ENCODE measurements around the gene PLCB3.

The PLCB3 gene

DNA sequence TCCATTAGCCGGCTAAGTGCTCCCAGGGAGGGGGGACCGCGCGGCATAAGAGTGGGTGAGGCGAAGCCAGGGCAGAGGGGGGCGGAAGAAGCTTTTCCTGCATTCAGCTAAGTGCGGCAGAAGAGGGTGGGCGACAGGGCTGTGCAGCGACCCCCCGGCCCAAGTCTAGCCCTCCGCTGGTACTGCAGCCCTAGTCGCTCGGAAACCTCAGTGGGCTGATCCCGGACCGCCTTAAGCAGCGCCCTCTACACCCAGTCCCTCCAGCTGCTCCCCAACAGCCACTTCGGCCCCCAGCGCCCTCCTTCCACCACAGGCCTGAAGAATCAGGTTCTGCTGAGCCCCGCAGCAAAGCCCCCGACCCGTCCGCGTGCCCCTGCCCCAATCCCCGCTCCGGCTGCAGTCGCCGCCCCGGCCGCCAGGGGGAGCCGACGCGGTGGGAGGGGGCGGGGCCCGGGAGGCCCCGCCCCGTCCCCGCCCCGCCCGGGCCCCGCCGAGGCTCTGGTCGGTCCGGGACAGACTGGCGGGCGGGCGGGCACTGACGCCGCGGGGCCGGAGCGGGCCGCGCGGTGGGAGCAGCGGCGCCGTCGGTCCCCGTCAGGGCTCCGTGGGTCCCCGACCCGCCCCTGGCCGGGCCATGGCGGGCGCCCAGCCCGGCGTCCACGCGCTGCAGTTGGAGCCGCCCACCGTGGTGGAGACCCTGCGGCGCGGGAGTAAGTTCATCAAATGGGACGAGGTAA lies at the start of gene PLCB3:
PLCB3 (plus strand) TSS at position 515 of the 737 bp plus-strand sequence; CDS start at position 635, 120 bp downstream.
- DNase-seq (ENCODE audit: low read depth): peak; percentile 37

DNA sequence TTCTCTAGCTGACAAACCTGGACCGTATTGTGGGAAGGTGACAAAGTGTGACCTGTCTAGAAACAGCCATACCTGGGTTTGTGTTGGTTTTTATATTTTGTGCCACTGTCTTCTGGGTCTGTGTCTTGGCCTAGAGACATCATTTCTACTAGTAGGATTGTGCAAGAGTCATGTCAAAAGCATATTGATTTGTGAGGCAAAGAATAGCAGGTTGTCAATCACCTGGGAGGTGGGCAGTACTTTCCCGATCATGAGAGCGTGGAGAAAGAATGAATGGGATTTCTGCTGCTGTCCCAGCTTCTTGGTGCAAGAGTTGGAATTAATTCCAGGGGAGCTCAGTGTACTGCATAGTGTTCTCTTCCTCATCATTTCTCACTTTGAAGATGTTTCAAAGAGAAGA lies 49.8 kb upstream of the PLCB3 start:
- DNase-seq (ENCODE audit: low read depth): no peak

DNA sequence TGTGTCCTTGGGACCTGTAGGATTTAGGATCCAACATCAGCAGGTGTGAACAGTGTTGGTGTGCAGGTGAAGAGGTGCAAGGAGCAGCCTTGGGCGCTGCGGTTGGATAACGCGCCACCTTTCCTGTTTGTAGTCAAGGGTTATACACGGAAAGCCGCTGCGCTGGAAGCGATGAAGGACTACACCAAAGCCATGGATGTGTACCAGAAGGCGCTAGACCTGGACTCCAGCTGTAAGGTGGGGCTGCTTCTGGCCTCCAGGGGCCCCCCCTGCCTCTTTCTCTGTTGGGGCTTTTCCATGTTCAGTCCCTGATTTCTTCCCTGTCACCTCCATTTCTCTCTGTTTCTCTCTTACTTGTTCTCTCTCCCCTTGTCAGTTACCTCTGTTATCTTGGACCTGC lies 48.3 kb upstream of the PLCB3 start:
- DNase-seq (ENCODE audit: low read depth): no peak

DNA sequence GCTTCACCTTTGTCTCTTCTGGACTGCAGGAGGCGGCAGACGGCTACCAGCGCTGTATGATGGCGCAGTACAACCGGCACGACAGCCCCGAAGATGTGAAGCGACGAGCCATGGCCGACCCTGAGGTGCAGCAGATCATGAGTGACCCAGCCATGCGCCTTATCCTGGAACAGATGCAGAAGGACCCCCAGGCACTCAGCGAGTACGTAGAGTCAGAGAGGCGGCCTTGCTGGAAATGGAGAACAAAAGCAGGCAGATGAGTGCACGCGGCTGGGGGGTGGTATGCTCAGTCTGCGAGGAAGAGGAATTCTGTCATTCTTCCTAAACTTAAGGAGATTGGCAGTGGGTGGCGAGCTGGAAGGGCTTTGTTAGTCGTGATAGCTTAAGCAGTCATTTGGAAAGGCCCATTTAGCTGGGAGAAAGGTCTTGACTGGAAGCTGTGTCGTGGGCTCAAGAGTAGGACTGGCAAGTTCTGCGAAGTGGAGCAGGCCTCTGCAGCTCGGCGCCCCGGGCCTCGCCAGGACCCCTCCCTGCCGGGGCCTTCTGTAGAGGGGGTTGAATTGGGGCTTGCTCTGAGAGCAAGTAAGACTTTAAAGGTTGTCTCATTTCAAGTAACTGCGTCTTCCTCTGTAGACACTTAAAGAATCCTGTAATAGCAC lies 47.8 kb upstream of the PLCB3 start:
- no peak for DNase-seq (ENCODE audit: low read depth)

DNA sequence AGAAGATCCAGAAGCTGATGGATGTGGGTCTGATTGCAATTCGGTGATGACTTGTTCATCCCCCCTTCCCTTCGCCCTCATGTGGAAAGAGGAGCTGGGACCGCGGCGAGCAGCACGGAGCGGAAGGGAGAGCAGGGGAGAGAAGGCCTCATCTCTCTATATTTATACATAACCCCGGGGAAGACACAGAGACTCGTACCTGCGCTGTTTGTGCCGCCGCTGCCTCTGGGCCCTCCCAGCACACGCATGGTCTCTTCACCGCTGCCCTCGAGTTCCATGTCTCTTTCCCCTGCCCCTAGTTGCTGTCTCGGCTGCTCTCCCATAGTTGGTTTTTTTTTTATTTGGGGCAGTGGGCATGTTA lies 47.3 kb upstream of the PLCB3 start:
- no peak for DNase-seq (ENCODE audit: low read depth)

DNA sequence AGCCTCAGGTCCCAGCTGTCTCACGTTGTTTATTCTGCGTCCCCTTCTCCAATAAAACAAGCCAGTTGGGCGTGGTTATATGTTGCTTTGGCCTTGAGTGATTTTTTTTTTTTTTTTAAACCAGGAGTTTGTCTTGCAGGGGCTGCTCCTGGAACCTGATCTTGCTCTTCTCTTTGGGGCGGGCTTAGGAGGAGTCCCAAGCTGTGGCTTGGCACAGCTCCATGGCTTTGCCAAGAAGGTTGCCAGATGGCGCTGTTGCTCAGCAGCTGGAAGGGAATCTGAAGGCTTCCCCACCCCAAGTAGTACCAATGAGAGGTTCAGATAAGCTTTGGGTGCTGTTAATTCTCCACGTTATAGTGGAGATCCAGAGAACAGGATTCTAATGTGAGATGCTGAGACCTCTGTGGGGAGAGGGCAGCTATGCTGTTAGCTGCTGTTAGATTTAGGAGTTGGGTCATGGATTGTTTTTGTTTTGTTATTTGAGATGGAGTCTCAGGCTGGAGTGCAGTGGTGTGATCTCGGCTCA lies 46.8 kb upstream of the PLCB3 start:
- peak; percentile 59 for DNase-seq (ENCODE audit: low read depth)

DNA sequence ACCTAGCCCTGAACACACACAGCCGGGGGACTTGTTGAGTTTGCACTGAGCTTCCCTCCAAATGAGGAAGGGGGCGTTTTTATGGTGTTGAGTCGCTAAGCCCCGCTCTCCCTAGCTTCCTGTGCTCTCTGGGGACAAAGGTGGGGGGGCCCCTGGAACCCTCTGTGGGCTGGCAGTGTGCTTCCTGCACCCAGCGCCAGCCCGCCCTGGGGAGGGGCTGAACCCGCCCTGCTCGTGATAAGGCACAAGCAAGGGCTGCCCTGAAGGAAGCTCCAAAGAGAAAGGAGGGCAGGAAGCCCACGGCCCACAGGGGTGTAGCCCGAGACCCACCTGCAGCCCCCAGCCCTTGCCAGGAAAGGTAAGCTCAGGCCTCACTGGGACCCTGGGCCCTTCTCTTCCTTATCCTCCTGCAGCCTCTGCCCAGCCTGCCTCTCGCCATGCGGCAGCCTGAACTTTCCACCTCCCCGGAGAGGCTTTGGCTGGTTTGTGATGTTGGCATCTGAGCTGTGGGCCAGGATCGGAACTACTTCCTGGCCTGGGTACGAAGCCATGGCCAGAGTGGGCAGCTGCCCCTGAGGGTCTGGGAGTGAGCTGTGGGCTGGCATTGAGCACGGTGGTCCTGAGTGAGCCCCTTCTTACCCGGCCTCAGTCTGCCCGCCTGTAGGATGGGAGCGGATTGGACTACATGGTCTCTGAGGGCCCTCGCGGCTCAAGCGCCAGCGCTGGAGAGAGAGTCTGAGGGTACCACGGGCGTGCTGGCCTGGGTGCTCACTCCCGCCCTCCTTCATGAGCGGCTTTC lies 44.7 kb upstream of the PLCB3 start, which contains the start of gene FERMT3:
FERMT3 (plus strand) TSS at position 265 of the 799 bp plus-strand sequence. CDS start 644 bp downstream, outside the sequence.
- peak; percentile 77 for DNase-seq (ENCODE audit: low read depth)

DNA sequence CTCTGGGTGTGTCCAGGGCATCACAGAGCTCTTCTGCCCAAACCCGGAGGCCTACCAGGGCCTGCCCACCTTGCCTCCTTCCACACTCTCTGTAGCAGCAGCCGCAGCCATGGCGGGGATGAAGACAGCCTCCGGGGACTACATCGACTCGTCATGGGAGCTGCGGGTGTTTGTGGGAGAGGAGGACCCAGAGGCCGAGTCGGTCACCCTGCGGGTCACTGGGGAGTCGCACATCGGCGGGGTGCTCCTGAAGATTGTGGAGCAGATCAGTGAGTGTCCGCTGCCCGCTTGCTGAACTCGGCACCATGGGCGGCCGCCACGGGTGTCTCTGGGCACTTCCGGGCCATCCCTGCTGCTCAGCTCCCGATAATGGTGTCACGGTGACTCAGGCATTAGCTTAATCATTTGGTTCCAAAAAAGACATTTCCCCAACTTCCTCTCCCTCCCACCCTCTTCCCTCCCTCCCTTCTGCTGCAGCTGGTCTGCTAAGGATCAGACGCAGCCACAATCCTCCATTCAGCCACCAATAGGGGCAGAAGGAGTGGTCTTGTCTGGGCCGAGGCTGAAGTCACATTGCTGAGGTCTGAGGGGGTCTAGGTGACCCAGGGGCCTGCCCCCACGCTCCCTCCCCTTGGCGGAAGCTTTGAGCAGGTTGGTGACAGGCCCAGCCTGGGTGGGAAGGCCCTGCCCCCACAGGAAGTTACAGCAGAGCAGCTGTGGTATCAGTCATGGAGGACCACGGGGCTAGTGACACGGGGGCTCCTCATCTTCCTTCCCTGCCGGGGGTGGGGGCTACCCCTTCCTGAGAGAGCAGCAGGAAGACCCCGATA lies 43.9 kb upstream of the PLCB3 start:
- peak; percentile 81 for DNase-seq (ENCODE audit: low read depth)

DNA sequence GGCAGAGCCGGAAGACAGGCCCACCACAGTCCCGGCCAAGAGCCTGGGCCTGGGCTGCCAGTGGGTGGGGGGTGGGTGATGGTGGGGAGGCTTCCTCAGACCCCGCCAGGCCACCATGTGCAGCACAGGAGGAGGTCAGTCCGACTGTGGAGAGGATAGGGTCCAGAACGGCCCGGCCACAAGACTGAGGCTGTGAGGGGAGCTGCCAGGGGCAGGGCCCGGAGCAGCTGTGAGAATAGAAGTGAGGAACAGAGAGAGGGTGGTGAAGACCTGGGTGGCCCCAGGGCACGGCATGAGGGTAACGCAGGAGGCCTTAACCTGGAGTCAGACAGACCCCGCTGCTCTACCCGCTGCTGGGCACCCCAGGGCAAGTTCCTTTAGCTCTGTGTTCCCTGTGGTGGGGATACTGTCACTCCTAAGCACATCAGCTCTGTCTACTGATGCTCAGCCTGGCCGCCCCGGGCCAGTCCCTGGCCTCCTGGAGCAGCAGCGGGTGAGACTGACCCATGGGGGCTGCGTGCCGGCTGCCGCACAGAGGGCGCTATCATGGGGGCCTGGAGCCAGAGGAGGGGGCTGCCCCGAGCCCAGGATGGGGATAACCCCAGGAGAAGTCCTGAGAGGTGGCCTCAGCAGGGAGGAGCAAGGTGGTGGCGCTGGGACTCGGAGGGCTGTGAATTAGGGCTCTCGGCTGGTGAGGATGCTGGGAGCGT lies 43.1 kb upstream of the PLCB3 start:
- no peak for DNase-seq (ENCODE audit: low read depth)

DNA sequence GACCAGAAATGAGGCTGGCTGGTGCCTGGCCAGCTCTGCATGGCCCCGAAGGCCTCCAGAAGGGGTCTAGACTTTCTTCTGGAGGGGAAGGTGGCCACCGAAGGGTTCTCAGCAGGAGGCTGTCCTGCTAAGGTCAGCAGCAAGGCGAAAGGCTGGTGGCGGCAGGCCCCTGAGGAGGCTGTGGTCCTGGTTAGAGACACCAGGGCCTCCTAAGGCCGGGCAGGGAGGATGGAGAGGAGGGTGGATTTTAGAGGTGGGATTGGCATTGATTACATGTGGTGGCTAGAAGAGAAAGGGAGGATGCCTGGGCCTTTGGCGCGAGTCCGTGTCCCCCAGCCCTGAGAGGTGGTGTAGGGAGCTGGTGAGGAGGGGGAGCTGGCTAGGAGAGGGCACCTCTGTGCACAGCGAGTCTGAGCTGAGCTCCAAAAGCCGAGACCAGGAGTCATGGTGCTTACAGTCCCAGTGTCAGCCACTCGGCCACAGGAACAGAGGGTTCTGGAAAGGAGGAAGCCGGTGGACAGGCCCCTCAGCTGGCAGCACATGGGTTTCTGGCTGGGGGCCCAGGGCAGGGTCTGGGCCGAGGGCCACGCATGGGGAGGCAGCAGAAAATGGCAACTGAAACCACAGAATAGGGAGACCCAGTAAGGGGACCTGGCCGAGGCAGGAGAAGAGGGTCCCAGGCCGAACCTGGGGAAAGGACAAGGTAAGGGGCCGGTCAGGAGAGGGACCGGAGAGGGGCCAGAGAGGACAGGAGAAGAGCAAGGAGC lies 42.4 kb upstream of the PLCB3 start:
- DNase-seq (ENCODE audit: low read depth): no peak

DNA sequence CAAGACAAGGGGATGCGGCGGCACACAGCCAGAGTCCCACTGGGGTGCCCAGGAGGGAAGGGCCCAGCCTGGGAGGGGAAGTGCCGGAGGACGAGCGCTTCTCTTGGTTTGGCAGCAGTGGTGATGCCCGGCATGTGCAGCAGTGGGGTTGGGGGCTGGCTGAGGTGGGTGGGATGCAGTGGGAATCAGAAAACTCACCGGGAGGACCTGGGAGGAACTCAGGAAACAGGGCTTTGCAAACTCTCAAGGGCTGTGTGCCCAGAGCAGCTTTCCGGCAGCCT lies 41.8 kb upstream of the PLCB3 start:
- DNase-seq (ENCODE audit: low read depth): no peak

DNA sequence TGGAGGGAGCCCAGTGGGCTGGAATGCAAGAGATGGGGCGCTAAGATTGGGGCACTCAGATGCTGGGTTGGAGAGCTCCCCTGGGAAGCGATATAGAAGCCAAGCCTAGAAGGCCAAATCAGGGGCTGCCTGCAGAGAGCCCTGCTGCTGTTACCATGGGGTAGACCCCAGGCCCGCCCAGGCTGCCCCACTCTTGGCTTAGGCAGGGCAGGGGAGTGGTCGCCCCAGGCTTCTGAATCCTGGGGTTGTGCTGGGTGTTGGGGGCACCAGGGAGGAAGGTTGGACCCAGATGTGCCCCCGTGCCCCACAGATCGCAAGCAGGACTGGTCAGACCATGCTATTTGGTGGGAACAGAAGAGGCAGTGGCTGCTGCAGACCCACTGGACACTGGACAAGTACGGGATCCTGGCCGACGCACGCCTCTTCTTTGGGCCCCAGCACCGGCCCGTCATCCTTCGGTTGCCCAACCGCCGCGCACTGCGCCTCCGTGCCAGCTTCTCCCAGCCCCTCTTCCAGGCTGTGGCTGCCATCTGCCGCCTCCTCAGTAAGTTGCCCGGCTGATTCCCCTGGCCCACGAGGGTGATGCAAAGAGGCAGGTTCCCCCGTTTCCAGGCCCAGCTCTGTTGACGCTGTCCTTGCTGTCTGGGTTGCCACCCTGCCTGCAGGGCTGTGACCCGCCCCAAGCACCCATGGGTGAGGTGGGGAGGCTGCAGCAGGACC lies 40.9 kb upstream of the PLCB3 start:
- no peak for DNase-seq (ENCODE audit: low read depth)

DNA sequence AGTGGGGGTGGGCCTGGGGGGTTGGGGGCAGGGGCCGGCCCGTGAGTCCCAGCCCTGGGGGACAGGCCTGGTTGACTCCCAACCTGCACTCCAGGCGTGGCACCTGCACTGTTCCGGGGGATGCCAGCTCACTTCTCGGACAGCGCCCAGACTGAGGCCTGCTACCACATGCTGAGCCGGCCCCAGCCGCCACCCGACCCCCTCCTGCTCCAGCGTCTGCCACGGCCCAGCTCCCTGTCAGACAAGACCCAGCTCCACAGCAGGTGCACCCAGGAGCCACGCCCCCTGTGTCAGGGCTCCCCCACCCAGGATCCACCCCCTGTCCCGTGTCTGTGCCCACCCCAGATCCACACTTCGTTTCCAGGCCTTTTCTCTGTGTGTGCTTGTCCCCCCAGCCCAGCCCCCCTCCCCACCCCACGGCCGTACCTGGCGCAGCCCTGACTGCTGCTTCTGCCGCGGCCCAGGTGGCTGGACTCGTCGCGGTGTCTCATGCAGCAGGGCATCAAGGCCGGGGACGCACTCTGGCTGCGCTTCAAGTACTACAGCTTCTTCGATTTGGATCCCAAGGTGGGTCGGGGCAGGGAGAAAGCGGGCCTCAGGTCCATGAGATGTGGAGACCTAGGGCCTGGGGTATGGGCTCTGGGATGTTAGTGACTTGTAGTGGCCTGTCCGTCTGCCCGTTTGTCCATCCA lies 40.0 kb upstream of the PLCB3 start:
- DNase-seq (ENCODE audit: low read depth): no peak

DNA sequence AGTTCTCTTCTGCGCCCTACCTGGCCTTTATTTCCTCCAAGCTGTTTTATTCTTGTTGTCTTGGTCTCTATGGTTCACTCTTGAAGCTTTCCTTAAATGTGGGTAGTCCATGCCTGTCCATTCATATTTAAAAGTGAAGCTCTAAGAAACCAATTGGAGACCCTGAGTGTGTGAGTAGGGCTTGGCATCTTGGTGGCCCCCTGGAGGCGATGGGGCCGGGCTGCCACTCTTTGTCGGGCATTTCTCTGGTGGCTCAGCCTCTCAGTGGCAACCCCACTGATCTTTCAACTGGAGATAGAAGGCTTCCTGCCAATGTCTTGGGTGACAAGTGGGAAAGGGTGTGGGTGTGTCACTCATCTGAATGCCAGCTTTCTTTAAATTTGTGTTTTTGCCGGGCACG lies 34.5 kb upstream of the PLCB3 start:
- no peak for DNase-seq (ENCODE audit: low read depth)

DNA sequence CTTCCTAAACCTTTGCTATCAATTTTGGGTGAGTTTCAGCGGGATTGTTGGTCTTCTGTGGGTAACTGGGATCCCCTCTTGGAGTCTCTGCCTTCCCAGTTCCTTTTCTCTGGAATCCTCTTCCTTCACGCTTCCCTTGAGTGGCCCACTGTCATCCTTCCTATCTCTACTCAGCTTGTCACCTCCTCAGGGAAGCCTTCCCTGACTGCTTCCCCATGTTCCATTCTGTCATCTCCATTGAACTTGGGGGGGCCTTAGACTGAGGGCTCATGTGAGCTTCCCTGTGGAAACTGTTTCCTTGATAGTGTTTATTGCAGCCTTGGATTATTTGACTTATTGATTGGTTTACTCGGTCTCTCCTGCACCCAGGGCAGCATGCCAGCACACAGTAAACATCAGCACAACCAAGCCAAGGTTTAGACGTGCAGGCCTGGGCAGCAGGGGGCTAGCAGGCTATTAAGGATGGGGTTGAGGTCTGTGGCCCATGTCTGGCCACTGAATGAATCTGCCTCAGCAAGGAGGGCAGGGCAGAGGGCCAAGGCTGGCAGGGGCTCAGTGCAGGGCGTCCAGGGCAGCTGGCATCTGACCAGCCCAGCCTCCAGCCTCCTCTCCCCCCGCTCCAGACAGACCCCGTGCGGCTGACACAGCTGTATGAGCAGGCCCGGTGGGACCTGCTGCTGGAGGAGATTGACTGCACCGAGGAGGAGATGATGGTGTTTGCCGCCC lies 32.5 kb upstream of the PLCB3 start:
- no peak for DNase-seq (ENCODE audit: low read depth)

DNA sequence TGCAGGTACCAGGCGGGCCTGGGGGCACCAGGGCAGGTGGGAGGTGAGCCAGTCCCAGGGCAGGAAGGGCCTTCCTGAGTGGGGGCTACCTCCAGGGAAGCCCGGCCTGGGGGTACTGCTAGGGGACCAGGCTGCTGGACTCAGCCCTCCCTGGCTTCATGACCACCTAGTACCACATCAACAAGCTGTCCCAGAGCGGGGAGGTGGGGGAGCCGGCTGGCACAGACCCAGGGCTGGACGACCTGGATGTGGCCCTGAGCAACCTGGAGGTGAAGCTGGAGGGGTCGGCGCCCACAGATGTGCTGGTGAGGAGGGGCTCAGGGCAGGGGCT lies 32.0 kb upstream of the PLCB3 start:
- no peak for DNase-seq (ENCODE audit: low read depth)

DNA sequence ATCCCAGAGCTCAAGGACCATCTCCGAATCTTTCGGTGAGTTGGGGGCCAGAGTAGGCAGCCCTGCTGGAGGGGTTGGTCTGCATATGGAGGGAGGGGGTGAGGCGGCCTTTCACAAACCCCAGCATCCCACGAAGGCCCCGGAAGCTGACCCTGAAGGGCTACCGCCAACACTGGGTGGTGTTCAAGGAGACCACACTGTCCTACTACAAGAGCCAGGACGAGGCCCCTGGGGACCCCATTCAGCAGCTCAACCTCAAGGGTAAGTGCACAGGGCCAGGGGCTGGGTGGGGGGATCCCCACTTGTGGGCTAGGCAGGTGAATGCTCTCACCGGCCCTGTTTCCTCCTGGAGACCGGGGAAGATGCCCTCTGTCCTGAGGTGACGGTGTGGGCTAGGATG lies 31.6 kb upstream of the PLCB3 start:
- no peak for DNase-seq (ENCODE audit: low read depth)

DNA sequence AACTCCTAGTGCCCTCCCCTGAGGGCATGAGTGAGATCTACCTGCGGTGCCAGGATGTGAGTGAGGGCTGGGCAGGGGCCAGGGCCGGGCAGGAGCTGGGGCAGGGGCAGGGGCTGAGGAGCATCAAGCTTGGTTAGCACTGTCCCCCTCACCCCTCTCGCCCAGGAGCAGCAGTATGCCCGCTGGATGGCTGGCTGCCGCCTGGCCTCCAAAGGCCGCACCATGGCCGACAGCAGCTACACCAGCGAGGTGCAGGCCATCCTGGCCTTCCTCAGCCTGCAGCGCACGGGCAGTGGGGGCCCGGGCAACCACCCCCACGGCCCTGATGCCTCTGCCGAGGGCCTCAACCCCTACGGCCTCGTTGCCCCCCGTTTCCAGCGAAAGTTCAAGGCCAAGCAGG lies 31.1 kb upstream of the PLCB3 start:
- no peak for DNase-seq (ENCODE audit: low read depth)

DNA sequence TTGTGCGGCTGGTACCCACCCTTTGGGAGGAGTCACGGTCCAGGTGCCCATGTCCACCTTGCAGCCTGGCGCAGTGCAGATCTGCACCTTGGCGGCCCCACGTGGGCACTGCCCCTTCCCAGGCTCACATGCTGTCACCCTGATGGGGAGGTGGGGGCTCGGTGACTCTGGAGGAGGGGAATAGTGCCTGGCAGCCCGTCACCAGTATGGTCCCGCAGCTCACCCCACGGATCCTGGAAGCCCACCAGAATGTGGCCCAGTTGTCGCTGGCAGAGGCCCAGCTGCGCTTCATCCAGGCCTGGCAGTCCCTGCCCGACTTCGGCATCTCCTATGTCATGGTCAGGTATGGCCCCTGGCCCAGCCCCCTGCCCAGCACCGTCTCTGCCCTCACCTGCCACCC lies 30.5 kb upstream of the PLCB3 start:
- no peak for DNase-seq (ENCODE audit: low read depth)
